ENCODE data around the gene DIDO1. TPM values are rescaled to one million over a fixed set of nuclear protein-coding genes. Genes with fewer than 3 reads are reported as not detected.
"Not testable (repeated sequence)": the region's sequence is repeated elsewhere in the genome, so short reads cannot be mapped to it uniquely, and the experiment has no call there.

Gene DIDO1
- total RNA-seq, 1 donor from 2014 or later = 37.9 TPM

- TF ChIP-seq CTCF (IDR thresholded peaks at IDR 0.05; ENCODE audit: insufficient read depth, low read length, poor library complexity, severe bottlenecking) = no peak
- Histone ChIP-seq H3K36me3 (ENCODE audit: control insufficient read depth, insufficient read depth, low read length) (no peaks in the 10 kb centered on the region), H3K27me3 (ENCODE audit: control insufficient read depth, insufficient read depth, low read length) (peaks cover 3% of the 10 kb centered on the region), H3K4me3 (ENCODE audit: low read depth, low read length) (no peak overlapping the region)
- DNase-seq (ENCODE audit: low read depth) = no peak
Measured at GRCh38 chr20:62963614-62964397, 37.5 kb upstream of the DIDO1 start.

GRCh38 chr20:62962891-62963613, 36.7 kb upstream of the DIDO1 start:
- TF ChIP-seq CTCF (IDR thresholded peaks at IDR 0.05; ENCODE audit: insufficient read depth, low read length, poor library complexity, severe bottlenecking) = no peak
- Histone ChIP-seq H3K36me3 (ENCODE audit: control insufficient read depth, insufficient read depth, low read length) (no peaks in the 10 kb centered on the region), H3K27me3 (ENCODE audit: control insufficient read depth, insufficient read depth, low read length) (no peaks in the 10 kb centered on the region), H3K4me3 (ENCODE audit: low read depth, low read length) (no peak overlapping the region)
- DNase-seq (ENCODE audit: low read depth) = no peak

- Histone ChIP-seq H3K4me3 (ENCODE audit: low read depth, low read length) (no peak overlapping the region), H3K27me3 (ENCODE audit: control insufficient read depth, insufficient read depth, low read length) (no peaks in the 10 kb centered on the region), H3K36me3 (ENCODE audit: control insufficient read depth, insufficient read depth, low read length) (no peaks in the 10 kb centered on the region)
- no peak for TF ChIP-seq CTCF (IDR thresholded peaks at IDR 0.05; ENCODE audit: insufficient read depth, low read length, poor library complexity, severe bottlenecking)
- DNase-seq (ENCODE audit: low read depth) = no peak
Measured at GRCh38 chr20:62962221-62962879, 36.0 kb upstream of the DIDO1 start.

- H3K4me3 ChIP-seq (ENCODE audit: low read depth, low read length) = no peak overlapping the region
- no peak for TF ChIP-seq CTCF (IDR thresholded peaks at IDR 0.05; ENCODE audit: insufficient read depth, low read length, poor library complexity, severe bottlenecking)
- no peak for DNase-seq (ENCODE audit: low read depth)
- no peaks in the 10 kb centered on the region for H3K27me3 ChIP-seq (ENCODE audit: control insufficient read depth, insufficient read depth, low read length)
- H3K36me3 ChIP-seq (ENCODE audit: control insufficient read depth, insufficient read depth, low read length) = no peaks in the 10 kb centered on the region
Measured at GRCh38 chr20:62961799-62962198, 35.5 kb upstream of the DIDO1 start.

GRCh38 chr20:62961310-62961783, 35.0 kb upstream of the DIDO1 start:
- H3K27me3 ChIP-seq (ENCODE audit: control insufficient read depth, insufficient read depth, low read length) = no peaks in the 10 kb centered on the region
- H3K4me3 ChIP-seq (ENCODE audit: low read depth, low read length) = no peak overlapping the region
- DNase-seq (ENCODE audit: low read depth) = no peak
- H3K36me3 ChIP-seq (ENCODE audit: control insufficient read depth, insufficient read depth, low read length) = no peaks in the 10 kb centered on the region
- no peak for TF ChIP-seq CTCF (IDR thresholded peaks at IDR 0.05; ENCODE audit: insufficient read depth, low read length, poor library complexity, severe bottlenecking)

- not testable (repeated sequence) for H3K27me3 ChIP-seq (ENCODE audit: control insufficient read depth, insufficient read depth, low read length); DNase-seq (ENCODE audit: low read depth)
Measured at GRCh38 chr20:62960446-62961309, 34.4 kb upstream of the DIDO1 start.

More at GRCh38 chr20:62960446-62961309, 34.4 kb upstream of the DIDO1 start:
- not testable (repeated sequence) for H3K36me3 ChIP-seq (ENCODE audit: control insufficient read depth, insufficient read depth, low read length); H3K4me3 ChIP-seq (ENCODE audit: low read depth, low read length)

Data from kidney epithelial cell (primary cell).